Stimulated activated naive CD8-positive, alpha-beta T cell treated with anti-CD3 and anti-CD28 coated beads, Interleukin-15, Interleukin-2, amounts not matched to agents 100 U/mL and 50 U/mL, for 24 hours (primary cell): ENCODE results near the gene RAPSN.

ENCODE experiments used
- ATAC-seq: fragments of 150-1000 bp; cut with Tn5 transposase; one replicate; pipeline ENCODE4 v1.10.0; 2021
- DNase-seq: peaks from one replicate; pipeline ENCODE4 v3.0.0; 2021

Gene RAPSN

GRCh38 chr11:47448566-47449427 is at the start of gene RAPSN:
RAPSN (minus strand) TSS chr11:47449136; CDS start chr11:47448964, 172 bp downstream.
- no peak for DNase-seq
- no peak for ATAC-seq

GRCh38 chr11:47498149-47498548 is 49.2 kb upstream of the RAPSN start:
- ATAC-seq = no peak
- DNase-seq = no peak

DNA sequence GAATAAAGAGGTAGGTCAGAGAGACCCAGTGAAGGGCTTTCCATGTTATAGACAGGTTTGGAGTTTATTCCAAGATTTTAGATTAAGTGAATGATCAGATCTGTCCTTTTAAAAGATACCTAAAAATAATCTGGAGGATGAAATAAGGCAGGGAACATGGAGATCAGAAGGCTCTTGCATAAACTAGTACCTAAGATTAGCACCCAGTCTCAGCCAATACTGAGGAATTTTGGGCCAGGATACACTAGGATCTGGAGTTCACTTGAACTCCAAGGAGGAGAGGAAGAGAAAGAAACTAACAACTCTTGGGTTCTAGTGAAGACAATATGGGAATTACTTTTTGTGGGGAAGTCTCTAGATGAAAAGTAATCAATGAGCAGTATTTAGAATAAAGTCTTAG is 47.9 kb upstream of the RAPSN start:
- no peak for DNase-seq

DNA sequence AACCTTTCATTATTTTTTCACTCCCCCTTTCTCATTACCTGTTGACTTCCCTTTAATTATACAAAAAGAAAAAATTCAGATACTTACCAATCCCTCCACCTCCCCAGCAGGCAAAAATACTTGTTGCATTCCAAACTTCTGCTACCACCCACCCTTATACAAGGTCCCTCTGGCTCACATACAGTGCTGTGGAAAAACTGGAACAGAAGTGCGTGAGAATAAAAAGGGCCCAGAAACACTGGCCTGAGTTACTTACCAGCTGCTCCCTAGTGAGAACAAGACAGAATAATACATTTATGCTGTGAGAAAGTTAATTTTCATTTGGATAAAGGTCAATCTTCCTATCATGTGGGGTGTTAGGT is 46.9 kb upstream of the RAPSN start:
- ATAC-seq = no peak

More for the DNA sequence above, 47.9 kb upstream of the RAPSN start:
- ATAC-seq = no peak

GRCh38 chr11:47495011-47495855 is 46.3 kb upstream of the RAPSN start:
- DNase-seq (no peak), ATAC-seq (no peak)

More for the DNA sequence above, 46.9 kb upstream of the RAPSN start:
- no peak for DNase-seq

DNA sequence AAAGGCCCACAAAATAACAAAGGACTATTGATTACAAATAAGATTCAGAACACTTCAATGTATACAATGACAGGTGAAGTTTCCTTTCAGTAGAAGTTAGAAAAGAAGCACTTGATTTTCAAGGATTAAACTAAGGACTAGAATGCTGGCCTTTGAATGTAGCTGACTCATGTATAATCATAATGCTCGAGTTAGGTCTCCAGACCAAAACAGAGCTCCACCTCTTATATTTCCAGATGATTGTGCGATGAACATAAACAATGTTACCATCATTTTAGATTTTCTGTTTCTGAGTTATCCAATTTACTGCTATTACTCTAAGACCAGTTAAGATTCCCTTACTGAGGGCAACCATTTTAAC is 40.4 kb upstream of the RAPSN start:
- no peak for DNase-seq
- ATAC-seq = no peak

- DNase-seq = no peak
These were observed 39.9 kb upstream of the RAPSN start for GRCh38 chr11:47488674-47489394.

GRCh38 chr11:47488111-47488510 is 39.2 kb upstream of the RAPSN start:
- DNase-seq = no peak
- no peak for ATAC-seq

More at GRCh38 chr11:47488674-47489394, 39.9 kb upstream of the RAPSN start:
- ATAC-seq = no peak

DNA sequence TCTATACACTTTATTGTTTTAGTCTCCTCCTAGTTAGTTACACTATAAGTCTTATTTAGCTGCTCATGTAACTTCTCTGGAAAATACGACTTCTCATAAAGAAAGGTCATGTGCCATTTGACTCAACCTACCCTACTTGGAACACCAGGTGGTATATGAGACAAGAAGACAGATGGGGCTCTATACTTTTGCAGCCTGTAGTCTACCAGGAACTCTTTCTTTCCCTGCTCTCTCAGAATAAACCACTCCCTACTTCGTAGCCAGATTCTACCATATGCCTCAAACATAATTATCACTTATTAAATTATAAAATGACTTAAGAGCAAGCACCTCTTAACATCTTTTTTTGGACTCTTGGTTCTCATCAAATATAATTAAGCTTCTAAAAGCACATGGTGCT is 38.5 kb upstream of the RAPSN start:
- DNase-seq (no peak), ATAC-seq (peak; percentile 61)

GRCh38 chr11:47485107-47485506 is 36.2 kb upstream of the RAPSN start:
- DNase-seq = no peak
- ATAC-seq = no peak

GRCh38 chr11:47483457-47483856 is 34.5 kb upstream of the RAPSN start:
- DNase-seq (no peak), ATAC-seq (no peak)

- no peak for ATAC-seq
- DNase-seq = no peak
These were observed 31.8 kb upstream of the RAPSN start for GRCh38 chr11:47480762-47481161.

GRCh38 chr11:47478651-47479329 is 29.9 kb upstream of the RAPSN start:
- no peak for DNase-seq
- ATAC-seq = no peak

DNA sequence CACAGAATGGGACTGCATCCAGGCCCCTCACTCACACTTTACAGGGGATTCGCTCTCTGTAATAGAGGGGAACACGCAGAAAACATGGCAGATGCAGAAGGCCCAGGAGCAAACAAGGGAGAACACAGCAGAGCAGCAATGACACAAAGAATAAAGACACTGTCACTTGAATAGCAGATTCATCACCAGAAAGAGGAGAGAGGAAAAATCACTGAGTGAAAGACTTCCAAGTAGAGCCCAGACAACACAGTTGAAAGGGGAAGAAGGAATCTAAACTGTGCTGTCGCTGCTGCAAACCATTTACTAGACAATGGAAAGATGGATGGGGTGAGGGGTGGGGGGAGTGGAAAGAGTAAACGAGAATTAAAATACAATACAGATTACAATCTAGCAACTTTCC is 28.8 kb upstream of the RAPSN start:
- ATAC-seq (no peak), DNase-seq (no peak)

- no peak for DNase-seq
- ATAC-seq = peak; percentile 55
These were observed 28.4 kb upstream of the RAPSN start for GRCh38 chr11:47477323-47477722.

DNA sequence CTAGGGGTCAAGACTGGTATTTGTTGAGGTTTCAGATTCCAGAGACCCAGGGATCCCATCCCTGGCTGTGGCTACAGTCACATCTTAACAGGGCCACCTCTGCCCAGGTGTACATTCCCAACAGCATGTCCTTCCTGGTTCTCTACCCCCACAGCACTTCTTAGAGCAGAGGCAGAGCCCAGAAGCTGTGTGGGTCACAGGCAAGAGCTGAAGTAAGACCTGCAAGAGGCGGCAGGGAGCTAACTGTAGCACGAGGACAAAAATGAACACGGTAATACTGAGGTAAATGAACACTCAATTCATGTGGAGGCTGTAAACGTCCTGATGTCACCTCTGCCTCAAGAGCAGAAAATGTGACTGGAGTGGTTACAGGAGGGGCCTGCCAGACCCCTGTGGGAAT is 21.7 kb upstream of the RAPSN start:
- DNase-seq (no peak), ATAC-seq (peak; percentile 17)

DNA sequence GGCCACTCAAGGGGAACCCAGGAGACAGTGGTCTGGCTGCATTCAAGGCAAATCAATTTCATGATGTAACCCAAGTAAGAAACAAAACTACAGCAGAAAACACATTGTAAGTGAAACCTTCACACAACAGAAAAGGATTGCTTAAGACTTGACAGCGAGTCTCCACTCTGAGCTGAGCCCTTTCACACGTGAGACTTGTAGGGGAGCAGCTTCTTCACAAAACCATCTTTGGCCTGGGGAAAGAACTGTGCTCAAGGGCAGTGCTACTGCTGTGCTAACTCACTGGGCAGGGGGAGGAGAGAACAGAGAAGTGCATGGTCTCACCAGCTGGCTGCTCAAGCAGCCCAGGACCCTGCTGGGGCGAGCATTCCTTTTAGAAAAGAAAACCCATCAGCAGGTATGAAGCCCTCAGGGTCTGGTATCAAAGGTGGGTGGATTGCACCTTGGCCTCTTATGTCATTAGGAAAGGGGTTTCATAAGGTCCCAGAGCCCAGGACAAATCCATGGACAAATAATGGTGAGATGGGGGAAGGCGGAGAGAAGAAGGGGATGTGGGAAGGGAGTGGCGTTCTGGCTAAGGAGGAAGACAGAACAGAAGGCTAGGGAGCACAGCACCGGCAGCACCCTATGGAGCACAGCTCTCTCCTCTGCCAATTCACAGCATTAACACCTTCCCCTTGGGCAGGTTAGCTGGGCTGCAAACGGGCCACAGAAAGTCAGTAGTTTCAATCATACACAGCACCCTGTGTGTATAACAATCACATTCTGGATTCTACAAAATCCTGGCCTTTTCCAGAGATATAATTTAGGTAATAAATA is 20.6 kb upstream of the RAPSN start:
- no peak for ATAC-seq
- no peak for DNase-seq

DNA sequence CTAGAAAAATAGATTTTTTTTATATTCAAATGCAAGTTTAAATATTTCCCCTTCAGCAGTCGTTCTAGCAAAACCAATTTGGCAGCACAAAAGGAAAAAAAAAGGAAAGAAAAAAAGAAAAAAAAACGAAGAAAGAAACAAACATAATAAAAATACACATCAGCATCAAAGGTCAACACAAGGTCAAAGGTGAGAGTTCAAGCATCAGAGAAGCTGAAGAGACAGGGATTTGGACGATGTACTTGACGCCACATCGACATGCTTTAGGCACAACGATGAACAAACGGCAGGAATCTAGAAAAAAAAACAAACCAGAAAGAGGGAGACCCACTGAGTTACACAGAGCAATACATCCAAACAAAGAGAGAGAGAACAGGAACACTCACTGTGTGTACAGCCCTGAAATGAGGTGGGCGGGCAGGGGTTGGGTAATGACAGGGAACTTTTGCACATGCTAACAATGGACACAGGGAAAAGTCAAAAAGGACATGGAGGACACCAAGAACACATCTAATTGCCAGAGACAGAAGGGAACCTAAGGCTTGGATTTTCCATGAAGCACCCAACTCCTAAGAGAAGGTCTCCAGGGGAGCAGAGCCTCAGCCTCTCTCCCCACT is 19.8 kb upstream of the RAPSN start:
- DNase-seq = no peak
- no peak for ATAC-seq

- no peak for DNase-seq
These were observed 18.4 kb upstream of the RAPSN start for GRCh38 chr11:47467357-47467756.

DNA sequence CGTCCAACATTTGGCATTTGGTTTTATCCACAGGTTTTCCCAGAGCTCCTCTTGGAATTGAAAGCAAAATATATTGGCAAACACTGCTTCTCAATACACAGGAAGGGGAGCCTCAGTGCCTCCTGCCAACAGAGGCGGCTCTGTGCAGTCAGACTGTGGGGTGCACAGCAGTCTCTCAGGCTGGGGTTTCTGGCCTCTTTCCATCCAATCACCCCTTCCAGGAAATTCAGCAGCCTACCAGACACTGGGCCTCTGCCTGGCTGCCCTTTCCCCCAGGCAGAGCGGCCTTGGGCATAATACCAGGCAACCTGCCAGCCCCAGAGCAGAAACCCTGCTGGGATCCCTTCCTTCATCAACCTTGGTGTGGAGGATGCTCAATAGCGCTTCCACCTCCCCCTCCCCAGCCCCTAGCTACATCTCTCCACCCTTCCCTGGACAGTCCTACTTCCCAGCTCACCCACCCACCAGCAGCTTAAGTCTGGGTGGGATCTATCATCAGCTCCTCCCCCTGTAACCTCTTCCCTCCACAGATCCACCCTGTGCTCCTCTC is 17.8 kb upstream of the RAPSN start:
- no peak for DNase-seq
- no peak for ATAC-seq

More at GRCh38 chr11:47467357-47467756, 18.4 kb upstream of the RAPSN start:
- ATAC-seq = no peak
